H1 (cell line): ENCODE results near the gene UIMC1.

Experiments
- ATF2 ChIP-seq: IDR thresholded peaks from 2 replicates; pipeline ENCODE4 v1.6.1; 2012; ENCODE audit warnings: low read length, inconsistent platforms
- CREB1 ChIP-seq: IDR thresholded peaks from 2 replicates; pipeline ENCODE4 v1.6.1; 2012; ENCODE audit warnings: inconsistent platforms
- CTCF ChIP-seq, 3 experiments: IDR thresholded peaks; 1 replicate in 2 of 3; 2 replicates in 1 of 3; pipeline versions ENCODE4 v1.5.1 to v1.6.1; 2011; ENCODE audit warnings: low read length in 3 of 3, mild to moderate bottlenecking in 3 of 3, inconsistent platforms in 2 of 3, low read depth in 1 of 3, moderate library complexity in 1 of 3; ENCODE audit not compliant: insufficient read depth in 1 of 3; ENCODE audit errors: control extremely low read depth in 1 of 3
- POLR2A ChIP-seq, 2 experiments: IDR thresholded peaks; 1 replicate in 1 of 2; 2 replicates in 1 of 2; pipeline ENCODE4 v1.6.1; 2011; ENCODE audit warnings: low read depth in 2 of 2, low read length in 2 of 2, mild to moderate bottlenecking in 2 of 2; ENCODE audit errors: control extremely low read depth in 1 of 2

DNA sequence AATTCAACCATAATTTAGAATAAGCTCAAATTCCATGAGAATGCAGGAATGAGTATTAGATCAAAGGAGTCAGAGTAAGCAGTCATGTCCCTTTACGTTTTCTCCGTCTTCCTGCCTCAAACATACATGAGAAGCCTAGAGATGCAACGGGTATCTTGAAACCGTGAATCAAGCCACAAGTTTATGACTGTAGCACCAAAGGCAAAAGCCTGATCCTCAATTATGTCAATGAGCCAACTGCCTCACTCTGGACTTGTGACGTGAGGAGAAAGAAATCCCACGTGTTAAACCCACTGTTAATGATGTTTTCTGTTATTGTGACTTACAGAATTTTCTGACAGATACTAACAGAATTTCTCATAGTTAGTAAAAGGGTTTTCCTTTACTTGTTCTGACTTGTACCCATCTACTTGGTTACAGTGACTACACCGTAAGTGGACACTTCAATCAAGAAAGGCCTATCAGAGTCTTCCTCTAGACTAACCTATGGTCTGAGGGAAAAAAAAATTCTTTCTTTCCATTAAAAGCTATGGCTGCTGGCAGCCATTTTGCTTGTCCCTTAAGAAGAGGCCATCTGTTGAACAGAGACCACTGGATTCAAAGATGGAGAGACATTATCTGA lies 72.2 kb downstream of the UIMC1 start:
- TF ChIP-seq CREB1, result no peak
- TF ChIP-seq CTCF (IDR thresholded peaks at IDR 0.05; ENCODE audit: control extremely low read depth in 1 of 3, insufficient read depth in 1 of 3, low read depth in 1 of 3, low read length in 3 of 3), result no peak
- TF ChIP-seq POLR2A (IDR thresholded peaks at IDR 0.05; ENCODE audit: control extremely low read depth in 1 of 2, low read depth in 2 of 2, low read length in 2 of 2), result no peak
- TF ChIP-seq ATF2, result no peak
